GM10248 (cell line): Measurements from ENCODE around the gene POU6F1.

ENCODE experiments used
- CTCF ChIA-PET: fragments of 300-600 bp; sonication (Branson Sonifier 250); formaldehyde crosslinking; extraction: SDS; loops from one replicate; lab custom pipeline; 2021; ENCODE audit warnings: antibody characterized with exemption; lab: Yijun Ruan, JAX
- POLR2A ChIA-PET: fragments of 350-650 bp; sonication (Branson Sonifier 250); formaldehyde crosslinking; extraction: SDS; loops from one replicate; lab custom pipeline; 2020; ENCODE audit warnings: antibody characterized with exemption; lab: Yijun Ruan, JAX
- DNase-seq: peaks from one replicate; pipeline ENCODE4 v3.0.0; 2012; ENCODE audit errors: extremely low spot score
- TF ChIP-seq, protein P1 (sequence below): IDR thresholded peaks from 2 replicates; pipeline ENCODE4 v1.5.1; 2012; ENCODE audit warnings: mild to moderate bottlenecking, low read depth; ENCODE audit errors: extremely low read depth, missing control alignments, control extremely low read depth

Gene POU6F1

DNA sequence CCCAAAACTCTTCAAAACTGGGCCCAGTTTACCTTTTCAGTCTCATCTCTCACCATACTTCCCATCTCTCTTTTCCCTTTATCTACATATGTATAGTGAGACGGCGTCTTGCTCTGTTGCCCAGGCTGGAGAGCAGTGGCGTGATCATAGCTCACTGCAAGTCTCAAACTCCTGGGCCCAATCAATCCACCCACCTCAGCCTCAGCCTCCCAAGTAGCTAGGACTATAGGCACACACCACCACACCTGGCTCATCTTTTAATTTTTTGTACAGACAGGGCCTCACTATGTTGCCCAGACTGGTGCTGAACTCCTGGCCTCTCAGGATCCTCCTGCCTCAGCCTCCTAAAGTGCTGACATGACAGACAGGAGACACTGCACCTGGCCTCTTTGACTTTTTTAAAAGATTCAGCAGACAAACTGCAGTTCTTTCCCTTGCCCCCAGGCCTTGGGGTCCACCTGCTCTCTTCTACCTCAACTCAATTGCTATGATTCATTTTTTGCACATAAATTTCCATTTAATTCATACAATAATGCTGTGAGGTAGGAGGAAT lies 78.5 kb downstream of the POU6F1 start:
- ChIA-PET CTCF (interaction anchor here (1.4 kb wide), 1 partner anchor 18 kb away, joined by 3 read pairs; no protein-coding TSS in a partner anchor), POLR2A (no interaction called here)
- DNase-seq, result no peak
- TF ChIP-seq, protein P1, sequence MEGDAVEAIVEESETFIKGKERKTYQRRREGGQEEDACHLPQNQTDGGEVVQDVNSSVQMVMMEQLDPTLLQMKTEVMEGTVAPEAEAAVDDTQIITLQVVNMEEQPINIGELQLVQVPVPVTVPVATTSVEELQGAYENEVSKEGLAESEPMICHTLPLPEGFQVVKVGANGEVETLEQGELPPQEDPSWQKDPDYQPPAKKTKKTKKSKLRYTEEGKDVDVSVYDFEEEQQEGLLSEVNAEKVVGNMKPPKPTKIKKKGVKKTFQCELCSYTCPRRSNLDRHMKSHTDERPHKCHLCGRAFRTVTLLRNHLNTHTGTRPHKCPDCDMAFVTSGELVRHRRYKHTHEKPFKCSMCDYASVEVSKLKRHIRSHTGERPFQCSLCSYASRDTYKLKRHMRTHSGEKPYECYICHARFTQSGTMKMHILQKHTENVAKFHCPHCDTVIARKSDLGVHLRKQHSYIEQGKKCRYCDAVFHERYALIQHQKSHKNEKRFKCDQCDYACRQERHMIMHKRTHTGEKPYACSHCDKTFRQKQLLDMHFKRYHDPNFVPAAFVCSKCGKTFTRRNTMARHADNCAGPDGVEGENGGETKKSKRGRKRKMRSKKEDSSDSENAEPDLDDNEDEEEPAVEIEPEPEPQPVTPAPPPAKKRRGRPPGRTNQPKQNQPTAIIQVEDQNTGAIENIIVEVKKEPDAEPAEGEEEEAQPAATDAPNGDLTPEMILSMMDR, result no peak
